GM10248 (cell line): ENCODE results near the gene C12orf42.
A peak's percentile ranks its signal among the peaks of the same experiment; 100 is the strongest.

Experiments used
- CTCF ChIA-PET: fragments of 300-600 bp; sonication (Branson Sonifier 250); formaldehyde crosslinking; extraction: SDS; loops from one replicate; lab custom pipeline; 2021; ENCODE audit warnings: antibody characterized with exemption; lab: Yijun Ruan, JAX
- POLR2A ChIA-PET: fragments of 350-650 bp; sonication (Branson Sonifier 250); formaldehyde crosslinking; extraction: SDS; loops from one replicate; lab custom pipeline; 2020; ENCODE audit warnings: antibody characterized with exemption; lab: Yijun Ruan, JAX
- DNase-seq: peaks from one replicate; pipeline ENCODE4 v3.0.0; 2012; ENCODE audit errors: extremely low spot score
- TF ChIP-seq, protein P1 (sequence below): IDR thresholded peaks from 2 replicates; pipeline ENCODE4 v1.5.1; 2012; ENCODE audit warnings: mild to moderate bottlenecking, low read depth; ENCODE audit errors: extremely low read depth, missing control alignments, control extremely low read depth

C12orf42 gene

DNA sequence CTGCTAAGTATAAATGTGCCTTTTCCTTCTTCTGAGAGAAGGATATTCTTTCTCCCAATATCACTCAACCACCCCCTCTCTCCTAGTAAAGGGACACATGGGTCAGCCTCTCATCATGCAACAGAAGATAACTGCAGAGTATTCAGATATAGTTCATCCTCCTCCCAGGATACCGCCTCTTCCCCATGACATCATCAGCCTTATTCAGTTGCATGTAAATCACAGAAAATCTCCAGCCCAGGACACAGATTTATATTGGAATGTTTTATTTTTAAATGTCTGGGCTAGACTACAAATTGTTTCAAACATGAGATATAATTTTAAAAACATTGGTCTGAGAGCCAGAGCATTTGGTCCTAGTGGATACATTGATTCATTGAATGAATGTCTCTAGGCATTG, 178.5 kb downstream of the C12orf42 start:
- POLR2A ChIA-PET, result no interaction called here
- CTCF ChIA-PET, result no interaction called here

GRCh38 chr12:103314786-103315185, 181.0 kb downstream of the C12orf42 start:
- ChIA-PET POLR2A (no interaction called here), CTCF (no interaction called here)
- TF ChIP-seq, protein P1, sequence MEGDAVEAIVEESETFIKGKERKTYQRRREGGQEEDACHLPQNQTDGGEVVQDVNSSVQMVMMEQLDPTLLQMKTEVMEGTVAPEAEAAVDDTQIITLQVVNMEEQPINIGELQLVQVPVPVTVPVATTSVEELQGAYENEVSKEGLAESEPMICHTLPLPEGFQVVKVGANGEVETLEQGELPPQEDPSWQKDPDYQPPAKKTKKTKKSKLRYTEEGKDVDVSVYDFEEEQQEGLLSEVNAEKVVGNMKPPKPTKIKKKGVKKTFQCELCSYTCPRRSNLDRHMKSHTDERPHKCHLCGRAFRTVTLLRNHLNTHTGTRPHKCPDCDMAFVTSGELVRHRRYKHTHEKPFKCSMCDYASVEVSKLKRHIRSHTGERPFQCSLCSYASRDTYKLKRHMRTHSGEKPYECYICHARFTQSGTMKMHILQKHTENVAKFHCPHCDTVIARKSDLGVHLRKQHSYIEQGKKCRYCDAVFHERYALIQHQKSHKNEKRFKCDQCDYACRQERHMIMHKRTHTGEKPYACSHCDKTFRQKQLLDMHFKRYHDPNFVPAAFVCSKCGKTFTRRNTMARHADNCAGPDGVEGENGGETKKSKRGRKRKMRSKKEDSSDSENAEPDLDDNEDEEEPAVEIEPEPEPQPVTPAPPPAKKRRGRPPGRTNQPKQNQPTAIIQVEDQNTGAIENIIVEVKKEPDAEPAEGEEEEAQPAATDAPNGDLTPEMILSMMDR, result no peak
- no peak for DNase-seq

More for the DNA sequence above, 178.5 kb downstream of the C12orf42 start:
- TF ChIP-seq, protein P1, result no peak
- no peak for DNase-seq

GRCh38 chr12:103313894-103314293, 181.9 kb downstream of the C12orf42 start:
- DNase-seq, result peak; percentile 16
- TF ChIP-seq, protein P1, result no peak
- ChIA-PET CTCF (interaction anchor here (1.2 to 2.7 kb wide), 4 partner anchors 13 to 430 kb away, joined by 4 to 10 read pairs (median 5); no protein-coding TSS in a partner anchor), POLR2A (no interaction called here)

DNA sequence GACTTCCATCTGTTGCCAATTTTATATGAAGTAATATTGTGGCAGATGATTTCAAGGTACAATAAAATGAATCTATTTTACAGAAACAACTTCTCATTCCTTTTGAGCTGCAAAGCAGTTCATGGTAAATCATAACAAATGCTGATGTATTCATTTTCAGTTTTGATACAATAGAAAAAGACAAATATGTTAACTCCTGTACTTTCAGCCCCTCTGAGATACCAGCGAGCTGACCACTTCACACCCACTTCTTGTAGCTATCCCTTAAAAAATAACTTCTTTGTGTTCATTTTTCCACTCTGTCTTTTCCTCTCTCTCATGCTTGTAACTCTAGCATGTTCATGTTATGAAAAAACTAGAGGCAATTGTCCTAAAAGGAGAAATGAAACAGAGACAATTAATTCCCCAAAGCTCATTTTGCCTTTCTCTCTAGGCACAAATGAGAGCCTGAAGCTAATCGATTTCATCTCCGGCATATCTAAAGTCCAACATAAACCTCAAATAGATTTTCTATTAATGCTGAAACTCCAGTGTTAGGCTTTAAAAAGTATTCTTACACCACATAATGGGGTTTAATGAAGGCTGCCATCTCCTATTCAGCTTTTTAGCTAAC, 182.9 kb downstream of the C12orf42 start:
- CTCF ChIA-PET, result interaction anchor here (0.9 to 2.7 kb wide), 7 partner anchors 11 to 429 kb away, joined by 3 to 10 read pairs (median 4); no protein-coding TSS in a partner anchor
- POLR2A ChIA-PET, result no interaction called here
- TF ChIP-seq, protein P1, result no peak
- no peak for DNase-seq

DNA sequence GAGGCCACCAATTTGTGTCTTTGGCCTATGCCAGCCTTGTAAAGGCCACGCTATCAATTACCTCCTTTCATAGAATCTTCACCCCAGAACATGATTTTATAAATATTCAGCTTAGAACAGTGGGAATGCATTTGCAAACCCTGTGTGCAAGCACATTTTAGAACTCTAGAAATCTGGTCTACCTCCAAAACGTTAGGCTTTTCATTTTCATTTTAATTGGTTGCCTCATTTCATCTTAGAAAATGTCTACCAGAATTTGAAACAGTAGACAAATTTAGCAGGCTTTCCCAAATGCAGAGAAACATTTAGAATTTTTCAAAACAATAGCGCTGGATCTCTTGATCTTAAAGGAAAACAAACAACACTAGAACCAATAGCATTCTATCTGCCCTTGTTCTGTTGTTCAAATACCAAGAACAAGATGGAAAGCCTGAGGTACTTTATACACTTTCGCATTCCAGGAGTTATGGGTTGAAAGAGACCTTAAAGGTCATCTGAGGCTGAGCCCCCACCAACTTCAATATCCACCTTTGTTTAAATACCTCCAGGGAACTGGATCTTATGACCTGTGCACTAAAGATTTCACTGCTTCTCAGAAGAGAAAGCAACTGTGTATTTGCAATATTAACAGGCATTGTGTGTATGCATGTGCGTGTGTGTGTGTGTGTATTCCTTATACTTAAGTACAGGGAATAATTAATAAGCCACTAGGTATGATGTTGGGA, 185.1 kb downstream of the C12orf42 start:
- CTCF ChIA-PET, result interaction anchor here (1.1 kb wide), 1 partner anchor 14 kb away, joined by 3 read pairs; no protein-coding TSS in a partner anchor
- no peak for DNase-seq
- TF ChIP-seq, protein P1, result no peak
- POLR2A ChIA-PET, result no interaction called here

DNA sequence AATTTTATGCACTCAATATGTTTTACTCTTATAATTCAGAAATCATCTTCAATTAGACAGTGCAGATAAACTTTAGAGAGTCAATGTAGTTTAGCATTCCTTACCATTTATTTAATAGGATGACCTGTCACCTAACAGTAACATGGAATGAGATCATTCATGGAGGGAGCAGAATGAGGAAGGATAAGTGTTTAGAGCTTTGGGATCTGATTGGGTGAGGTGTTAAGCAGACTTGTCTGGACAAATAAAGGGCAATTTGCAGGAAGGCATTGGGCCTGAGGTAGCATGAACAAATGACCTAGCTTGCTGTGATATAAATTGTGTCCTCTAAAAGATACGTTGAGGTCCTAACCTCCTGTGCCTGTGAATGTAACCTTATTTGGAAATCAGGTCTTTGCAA, 187.4 kb downstream of the C12orf42 start:
- POLR2A ChIA-PET, result no interaction called here

More for the DNA sequence above, 187.4 kb downstream of the C12orf42 start:
- no peak for DNase-seq
- TF ChIP-seq, protein P1, result no peak
- CTCF ChIA-PET, result interaction anchor here (1.1 to 1.6 kb wide), 2 partner anchors 179 to 241 kb away, joined by 3 to 4 read pairs; no protein-coding TSS in a partner anchor
